ENCODE results near the gene ACBD4. TPM values are rescaled to one million over a fixed set of nuclear protein-coding genes. Genes with fewer than 3 reads are reported as not detected.

The ACBD4 gene
- total RNA-seq, 5 donors from 2014 or later (not counting 1 experiment from before 2014, with no cell fraction given): 28.4 to 48.5 (median 38.9) TPM

DNA sequence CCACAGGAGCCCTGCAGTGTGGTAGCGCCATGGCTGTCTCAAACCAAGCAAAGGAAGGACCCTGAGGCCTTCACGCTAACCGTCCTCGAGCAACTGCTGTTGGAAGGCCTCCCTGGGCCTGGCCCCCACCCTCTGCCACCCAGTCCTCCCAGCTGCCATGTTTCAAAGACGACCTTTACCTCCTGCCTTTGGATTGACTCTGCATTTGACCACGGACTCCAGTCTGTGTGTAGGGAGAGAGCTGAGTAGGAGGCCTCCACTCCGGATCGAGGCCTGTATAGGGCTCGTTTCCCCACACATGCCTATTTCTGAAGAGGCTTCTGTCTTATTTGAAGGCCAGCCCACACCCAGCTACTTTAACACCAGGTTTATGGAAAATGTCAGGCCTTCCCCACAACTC is 27.4 kb upstream of the ACBD4 start:
- no peaks in the 10 kb centered on the region for H3K4me1 Mint-ChIP-seq
- H3K27ac Mint-ChIP-seq: no peak overlapping the region
- H3K4me3 Mint-ChIP-seq: no peak overlapping the region
- no peaks in the 10 kb centered on the region for H3K9me3 ChIP-seq
- no peak for ATAC-seq (replicated peaks in 1 of 4)
- 100% methylated on average over 1 of the region's 9 CpGs for WGBS (ENCODE audit: insufficient coverage)
- CTCF ChIA-PET: interaction anchor here in 1 of 2 donors (0.5 to 1.1 kb wide), 2 partner anchors 192 to 306 kb away, joined by 3 to 4 read pairs; no protein-coding TSS in a partner anchor
- H3K4me3 ChIP-seq (ENCODE audit: control insufficient read depth in 1 of 2, extremely low read depth in 1 of 2, low read length in 1 of 2): no peak overlapping the region
- DNase-seq: no peak
- H3K27me3 Mint-ChIP-seq: no peaks in the 10 kb centered on the region
- peaks cover 0 to 3% of the 10 kb centered on the region in 2 experiments for H3K27me3 ChIP-seq (replicated peaks in 1 of 2; ENCODE audit: control insufficient read depth in 2 of 2, extremely low read depth in 1 of 2, insufficient read depth in 2 of 2, low read length in 1 of 2)
- no peaks in the 10 kb centered on the region for H3K4me1 ChIP-seq (ENCODE audit: control insufficient read depth in 1 of 2, extremely low read depth in 1 of 2, insufficient read depth in 2 of 2, low read length in 2 of 2)
- peaks cover 19 to 60% of the 10 kb centered on the region in 2 donors for H3K36me3 ChIP-seq (ENCODE audit: control insufficient read depth in 2 of 2, extremely low read depth in 1 of 2, insufficient read depth in 1 of 2, low read length in 1 of 2)
- POLR2A ChIA-PET: no interaction called here
- H3K36me3 Mint-ChIP-seq: peaks cover 26% of the 10 kb centered on the region
- no peak overlapping the region for H3K27ac ChIP-seq (ENCODE audit: low read length)
- no peaks in the 10 kb centered on the region for H3K9me3 Mint-ChIP-seq

GRCh38 chr17:45108595-45109521 is 26.6 kb upstream of the ACBD4 start:
- ATAC-seq (replicated peaks in 1 of 4) (peak in 1 of 4 experiments; percentile 24), DNase-seq (no peak)
- H3K27ac Mint-ChIP-seq: no peak overlapping the region
- no peaks in the 10 kb centered on the region for H3K27me3 Mint-ChIP-seq
- Histone ChIP-seq H3K4me1 (ENCODE audit: control insufficient read depth in 1 of 2, extremely low read depth in 1 of 2, insufficient read depth in 2 of 2, low read length in 2 of 2) (no peaks in the 10 kb centered on the region), H3K36me3 (ENCODE audit: control insufficient read depth in 2 of 2, extremely low read depth in 1 of 2, insufficient read depth in 1 of 2, low read length in 1 of 2) (peaks cover 12 to 52% of the 10 kb centered on the region in 2 donors), H3K9me3 (no peaks in the 10 kb centered on the region), H3K4me3 (ENCODE audit: control insufficient read depth in 1 of 2, extremely low read depth in 1 of 2, low read length in 1 of 2) (no peak overlapping the region), H3K27ac (ENCODE audit: low read length) (no peak overlapping the region), H3K27me3 (replicated peaks in 1 of 2; ENCODE audit: control insufficient read depth in 2 of 2, extremely low read depth in 1 of 2, insufficient read depth in 2 of 2, low read length in 1 of 2) (peaks cover 0 to 3% of the 10 kb centered on the region in 2 experiments)
- CTCF ChIA-PET: interaction anchor here in 1 of 2 donors (0.5 to 1.1 kb wide), 2 partner anchors 193 to 306 kb away, joined by 3 to 4 read pairs; no protein-coding TSS in a partner anchor
- 91% methylated on average over 7 of the region's 12 CpGs for WGBS (ENCODE audit: insufficient coverage)
- H3K9me3 Mint-ChIP-seq: no peaks in the 10 kb centered on the region
- H3K4me3 Mint-ChIP-seq: no peak overlapping the region
- no peaks in the 10 kb centered on the region for H3K4me1 Mint-ChIP-seq
- POLR2A ChIA-PET: interaction anchor here in 1 of 2 donors (0.5 kb wide), 1 partner anchor 109 kb away, joined by 10 read pairs; no protein-coding TSS in a partner anchor
- H3K36me3 Mint-ChIP-seq: peaks cover 18% of the 10 kb centered on the region

- ATAC-seq (replicated peaks in 1 of 4) (no peak), DNase-seq (no peak)
- no peak overlapping the region for H3K27ac Mint-ChIP-seq
- no peaks in the 10 kb centered on the region for H3K27me3 Mint-ChIP-seq
- no peaks in the 10 kb centered on the region for H3K4me1 Mint-ChIP-seq
- Histone ChIP-seq H3K9me3 (no peaks in the 10 kb centered on the region), H3K36me3 (ENCODE audit: control insufficient read depth in 2 of 2, extremely low read depth in 1 of 2, insufficient read depth in 1 of 2, low read length in 1 of 2) (peaks cover 5 to 31% of the 10 kb centered on the region in 2 donors), H3K4me3 (ENCODE audit: control insufficient read depth in 1 of 2, extremely low read depth in 1 of 2, low read length in 1 of 2) (no peak overlapping the region), H3K27me3 (replicated peaks in 1 of 2; ENCODE audit: control insufficient read depth in 2 of 2, extremely low read depth in 1 of 2, insufficient read depth in 2 of 2, low read length in 1 of 2) (peaks cover 0 to 3% of the 10 kb centered on the region in 2 experiments), H3K27ac (ENCODE audit: low read length) (no peak overlapping the region), H3K4me1 (ENCODE audit: control insufficient read depth in 1 of 2, extremely low read depth in 1 of 2, insufficient read depth in 2 of 2, low read length in 2 of 2) (no peaks in the 10 kb centered on the region)
- H3K9me3 Mint-ChIP-seq: no peaks in the 10 kb centered on the region
- peaks cover 12% of the 10 kb centered on the region for H3K36me3 Mint-ChIP-seq
- ChIA-PET POLR2A (no interaction called here), CTCF (no interaction called here)
- 91% methylated on average over 12 of the region's 16 CpGs for WGBS (ENCODE audit: insufficient coverage)
- no peak overlapping the region for H3K4me3 Mint-ChIP-seq
These were observed 24.5 kb upstream of the ACBD4 start for GRCh38 chr17:45110676-45111611.

DNA sequence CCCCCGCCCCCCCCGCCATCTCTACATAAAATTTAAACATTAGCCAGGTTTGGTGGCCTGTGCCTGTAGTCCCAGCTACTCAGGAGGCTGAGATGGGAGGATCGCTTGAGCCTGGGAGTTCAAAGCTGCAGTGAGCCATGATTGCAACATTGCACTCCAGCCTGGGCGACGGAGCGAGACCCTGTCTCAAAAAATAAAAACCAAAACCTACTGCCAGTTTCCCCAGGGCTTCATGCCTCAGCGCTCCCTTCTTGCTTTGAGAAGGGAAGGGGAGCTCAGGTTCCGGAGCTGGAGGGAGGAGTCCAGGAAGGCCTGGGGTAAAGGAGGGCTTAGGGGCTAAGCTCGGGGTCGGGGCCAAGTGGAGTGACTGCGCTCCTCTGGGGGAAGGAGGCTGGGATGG is 23.6 kb upstream of the ACBD4 start:
- CTCF ChIA-PET: no interaction called here
- Mint-ChIP-seq H3K36me3 (peaks cover 7% of the 10 kb centered on the region), H3K27me3 (no peaks in the 10 kb centered on the region), H3K9me3 (no peaks in the 10 kb centered on the region), H3K4me3 (no peak overlapping the region), H3K4me1 (no peaks in the 10 kb centered on the region), H3K27ac (no peak overlapping the region)
- ATAC-seq (replicated peaks in 1 of 4) (no peak), DNase-seq (no peak)
- POLR2A ChIA-PET: interaction anchor here in 1 of 2 donors (0.6 to 0.7 kb wide), 2 partner anchors 36 to 365 kb away, joined by 3 to 12 read pairs; partner anchors contain the start of gene HEXIM1
- Histone ChIP-seq H3K4me3 (ENCODE audit: control insufficient read depth in 1 of 2, extremely low read depth in 1 of 2, low read length in 1 of 2) (no peak overlapping the region), H3K4me1 (ENCODE audit: control insufficient read depth in 1 of 2, extremely low read depth in 1 of 2, insufficient read depth in 2 of 2, low read length in 2 of 2) (no peaks in the 10 kb centered on the region), H3K9me3 (no peaks in the 10 kb centered on the region), H3K36me3 (ENCODE audit: control insufficient read depth in 2 of 2, extremely low read depth in 1 of 2, insufficient read depth in 1 of 2, low read length in 1 of 2) (peaks cover 5 to 22% of the 10 kb centered on the region in 2 donors), H3K27ac (ENCODE audit: low read length) (no peak overlapping the region), H3K27me3 (replicated peaks in 1 of 2; ENCODE audit: control insufficient read depth in 2 of 2, extremely low read depth in 1 of 2, insufficient read depth in 2 of 2, low read length in 1 of 2) (peaks cover 0 to 7% of the 10 kb centered on the region in 2 experiments)
- 78% methylated on average over 5 of the region's 11 CpGs for WGBS (ENCODE audit: insufficient coverage)

- Mint-ChIP-seq H3K4me1 (no peaks in the 10 kb centered on the region), H3K9me3 (no peaks in the 10 kb centered on the region), H3K27me3 (no peaks in the 10 kb centered on the region), H3K27ac (no peak overlapping the region), H3K4me3 (no peak overlapping the region), H3K36me3 (peaks cover 5% of the 10 kb centered on the region)
- no peak for ATAC-seq (replicated peaks in 1 of 4)
- no peak for DNase-seq
- CTCF ChIA-PET: no interaction called here
- Histone ChIP-seq H3K4me3 (ENCODE audit: control insufficient read depth in 1 of 2, extremely low read depth in 1 of 2, low read length in 1 of 2) (no peak overlapping the region), H3K4me1 (ENCODE audit: control insufficient read depth in 1 of 2, extremely low read depth in 1 of 2, insufficient read depth in 2 of 2, low read length in 2 of 2) (no peaks in the 10 kb centered on the region), H3K36me3 (ENCODE audit: control insufficient read depth in 2 of 2, extremely low read depth in 1 of 2, insufficient read depth in 1 of 2, low read length in 1 of 2) (peaks cover 0 to 12% of the 10 kb centered on the region in 2 donors), H3K9me3 (no peaks in the 10 kb centered on the region), H3K27ac (ENCODE audit: low read length) (no peak overlapping the region), H3K27me3 (replicated peaks in 1 of 2; ENCODE audit: control insufficient read depth in 2 of 2, extremely low read depth in 1 of 2, insufficient read depth in 2 of 2, low read length in 1 of 2) (peaks cover 0 to 7% of the 10 kb centered on the region in 2 experiments)
- POLR2A ChIA-PET: interaction anchor here in 1 of 2 donors (0.7 kb wide), 1 partner anchor 366 kb away, joined by 3 read pairs; no protein-coding TSS in a partner anchor
- WGBS (ENCODE audit: insufficient coverage): 91% methylated on average over 15 of the region's 23 CpGs
These were observed 22.7 kb upstream of the ACBD4 start for GRCh38 chr17:45112559-45113423.

Data from T-cell (primary cell).